Left lobe of liver (tissue), 2 donors: Measurements from ENCODE around the gene EHMT2. TPM values are rescaled to one million over a fixed set of nuclear protein-coding genes. Genes with fewer than 3 reads are reported as not detected.
"Not testable (repeated sequence)": the region's sequence is repeated elsewhere in the genome, so short reads cannot be mapped to it uniquely, and the experiment has no call there.

Experiments
- ATAC-seq: fragments of 200-7000 bp; cut with Tn5 transposase; one replicate; pipeline ENCODE4 v1.9.1; 2020; ENCODE audit warnings: mild to moderate bottlenecking, moderate library complexity
- DNase-seq: peaks from one replicate; pipeline ENCODE4 v3.0.0-alpha.2; 2020; ENCODE audit warnings: low spot score
- total RNA-seq: library from RNA; stranded (reverse); gene quantifications from one replicate; pipeline ENCODE4 v1.2.1, GENCODE V29; 2021
- donor health status: DM: no; HTN: no; CAD: no; lungs with moderate emphysema.
- donor health status: DM: no; HTN: yes; CAD: no.

EHMT2 gene
- total RNA-seq, 1 donor from 2014 or later = 15.7 TPM

GRCh38 chr6:31847276-31847978 lies 50.1 kb downstream of the EHMT2 start:
- no peak for DNase-seq
- no peak for ATAC-seq

GRCh38 chr6:31844507-31844906 lies 53.0 kb downstream of the EHMT2 start:
- DNase-seq = no peak
- ATAC-seq = peak; percentile 62

- ATAC-seq = no peak
- DNase-seq = no peak
Measured at GRCh38 chr6:31842053-31842452, 55.4 kb downstream of the EHMT2 start.

GRCh38 chr6:31839779-31840126 lies 57.7 kb downstream of the EHMT2 start:
- DNase-seq, ATAC-seq: not testable (repeated sequence)

- DNase-seq (no peak), ATAC-seq (no peak)
Measured at GRCh38 chr6:31838968-31839367, 58.5 kb downstream of the EHMT2 start.

GRCh38 chr6:31838114-31838553 lies 59.4 kb downstream of the EHMT2 start:
- not testable (repeated sequence) for ATAC-seq, DNase-seq

GRCh38 chr6:31837369-31838113 lies 60.0 kb downstream of the EHMT2 start:
- ATAC-seq (no peak), DNase-seq (no peak)

GRCh38 chr6:31836474-31837368 lies 60.8 kb downstream of the EHMT2 start:
- no peak for DNase-seq
- ATAC-seq = peak; percentile 10

GRCh38 chr6:31836047-31836473 lies 61.4 kb downstream of the EHMT2 start:
- no peak for DNase-seq

GRCh38 chr6:31834367-31835250 lies 62.9 kb downstream of the EHMT2 start:
- peak; percentile 76 for ATAC-seq
- DNase-seq = peak; percentile 91

More at GRCh38 chr6:31836047-31836473, 61.4 kb downstream of the EHMT2 start:
- no peak for ATAC-seq

GRCh38 chr6:31831350-31832215 lies 65.9 kb downstream of the EHMT2 start:
- DNase-seq = no peak
- no peak for ATAC-seq

- ATAC-seq (no peak), DNase-seq (no peak)
Measured at GRCh38 chr6:31830886-31831335, 66.6 kb downstream of the EHMT2 start.

Other genes starting within 250 kb of the EHMT2 start
- 141 TPM for gene BAG6, start 245.0 kb downstream of the EHMT2 start, total RNA-seq
- 97.1 TPM for gene APOM, start 241.8 kb downstream of the EHMT2 start, total RNA-seq
- 7.9 TPM for gene C6orf47, start 236.9 kb downstream of the EHMT2 start, total RNA-seq
- 7.7 TPM for gene GPANK1, start 232.7 kb downstream of the EHMT2 start, total RNA-seq
- 45.8 TPM for gene CSNK2B, start 231.6 kb downstream of the EHMT2 start, total RNA-seq
- 4.0 TPM for gene LY6G5B, start 227.7 kb downstream of the EHMT2 start, total RNA-seq
- gene LY6G5C, start 216.6 kb downstream of the EHMT2 start, total RNA-seq = 0.88 TPM
- gene ABHD16A, start 194.4 kb downstream of the EHMT2 start, total RNA-seq = 35.1 TPM
- gene LY6G6F, start 190.8 kb downstream of the EHMT2 start, total RNA-seq = not detected
- not detected for gene LY6G6D, start 182.3 kb downstream of the EHMT2 start, total RNA-seq
- gene LY6G6C, start 176.0 kb downstream of the EHMT2 start, total RNA-seq = not detected
- 0.33 TPM for gene MPIG6B, start 174.3 kb downstream of the EHMT2 start, total RNA-seq
- 22.2 TPM for gene DDAH2, start 168.4 kb downstream of the EHMT2 start, total RNA-seq
- 37.7 TPM for gene CLIC1, start 161.2 kb downstream of the EHMT2 start, total RNA-seq
- 5.2 TPM for gene MSH5, start 157.7 kb downstream of the EHMT2 start, total RNA-seq
- 0.73 TPM for gene SAPCD1, start 135.0 kb downstream of the EHMT2 start, total RNA-seq
- gene VWA7, start 120.4 kb downstream of the EHMT2 start, total RNA-seq = 2.3 TPM
- gene VARS1, start 101.9 kb downstream of the EHMT2 start, total RNA-seq = 52.6 TPM
- 9.8 TPM for gene LSM2, start 90.7 kb downstream of the EHMT2 start, total RNA-seq
- gene HSPA1L, start 82.4 kb downstream of the EHMT2 start, total RNA-seq = 0.60 TPM
- gene HSPA1A, start 82.2 kb downstream of the EHMT2 start, total RNA-seq = 89.1 TPM
- gene HSPA1B, start 70.0 kb downstream of the EHMT2 start, total RNA-seq = 50.8 TPM
- 20.1 TPM for gene NEU1, start 34.9 kb downstream of the EHMT2 start, total RNA-seq
- gene SLC44A4, start 18.7 kb downstream of the EHMT2 start, total RNA-seq = 0.86 TPM
- 0.86 TPM for gene ZBTB12, start 4.4 kb upstream of the EHMT2 start, total RNA-seq
- 451 TPM for gene C2, start 30.0 kb upstream of the EHMT2 start, total RNA-seq
- gene CFB, start 48.4 kb upstream of the EHMT2 start, total RNA-seq = 1,916 TPM
- gene NELFE, start 61.3 kb upstream of the EHMT2 start, total RNA-seq = 15.3 TPM
- gene SKIC2, start 61.5 kb upstream of the EHMT2 start, total RNA-seq = 50.2 TPM
- gene DXO, start 74.4 kb upstream of the EHMT2 start, total RNA-seq = 15.5 TPM
- gene C4A, start 84.4 kb upstream of the EHMT2 start, total RNA-seq = 2,044 TPM
- 2,468 TPM for gene C4B, start 117.1 kb upstream of the EHMT2 start, total RNA-seq
- 9.0 TPM for gene CYP21A2, start 140.7 kb upstream of the EHMT2 start, total RNA-seq
- 13.7 TPM for gene TNXB, start 211.6 kb upstream of the EHMT2 start, total RNA-seq
- gene ATF6B, start 230.5 kb upstream of the EHMT2 start, total RNA-seq = 31.7 TPM
- 2.2 TPM for gene FKBPL, start 232.6 kb upstream of the EHMT2 start, total RNA-seq